ENCODE data around the gene TBC1D22A. TPM values are rescaled to one million over a fixed set of nuclear protein-coding genes. Genes with fewer than 3 reads are reported as not detected.

TBC1D22A gene
- total and polyA plus RNA-seq, 2 experiments from 2014 or later, result 9.6 to 13.3 TPM

GRCh38 chr22:47022075-47022473, 259.6 kb downstream of the TBC1D22A start:
- H3K4me3 ChIP-seq, result no peak overlapping the region
- ATAC-seq (no peak), DNase-seq (ENCODE audit: low spot score) (no peak)
- no peak overlapping the region for H3K4me2 ChIP-seq
- Mint-ChIP-seq H3K36me3 (ENCODE audit: low read depth) (peaks cover 34% of the 10 kb centered on the region), H3K27ac (no peak overlapping the region), H3K27me3 (ENCODE audit: insufficient read depth, low read depth, poor library complexity) (peaks cover 2% of the 10 kb centered on the region), H3K4me1 (peaks cover 22% of the 10 kb centered on the region), H3K4me3 (no peak overlapping the region), H3K9me3 (peaks cover 29% of the 10 kb centered on the region)
- H3K79me2 ChIP-seq (replicated peaks; ENCODE audit: insufficient read depth), result no peaks in the 10 kb centered on the region
- no peaks in the 10 kb centered on the region for H3F3A ChIP-seq (replicated peaks; ENCODE audit: low read depth)
- no peak for TF ChIP-seq JUNB (IDR thresholded peaks at IDR 0.05; ENCODE audit: unreplicated experiment)
- no peak for TF ChIP-seq CTCF (conservative IDR thresholded peaks at IDR 0.05; ENCODE audit: low read depth in 2 of 2)
- H3K27ac ChIP-seq (ENCODE audit: low read depth), result no peak overlapping the region
- no peaks in the 10 kb centered on the region for H3K27me3 ChIP-seq (ENCODE audit: insufficient read depth)
- H3K36me3 ChIP-seq (ENCODE audit: insufficient read depth), result no peaks in the 10 kb centered on the region
- H2AFZ ChIP-seq, result no peak overlapping the region
- peaks cover 7% of the 10 kb centered on the region for H3K4me1 ChIP-seq (ENCODE audit: insufficient read depth)
- H4K20me1 ChIP-seq (replicated peaks; ENCODE audit: insufficient read depth), result no peaks in the 10 kb centered on the region
- H3K9me2 ChIP-seq (ENCODE audit: insufficient read depth), result no peaks in the 10 kb centered on the region

DNA sequence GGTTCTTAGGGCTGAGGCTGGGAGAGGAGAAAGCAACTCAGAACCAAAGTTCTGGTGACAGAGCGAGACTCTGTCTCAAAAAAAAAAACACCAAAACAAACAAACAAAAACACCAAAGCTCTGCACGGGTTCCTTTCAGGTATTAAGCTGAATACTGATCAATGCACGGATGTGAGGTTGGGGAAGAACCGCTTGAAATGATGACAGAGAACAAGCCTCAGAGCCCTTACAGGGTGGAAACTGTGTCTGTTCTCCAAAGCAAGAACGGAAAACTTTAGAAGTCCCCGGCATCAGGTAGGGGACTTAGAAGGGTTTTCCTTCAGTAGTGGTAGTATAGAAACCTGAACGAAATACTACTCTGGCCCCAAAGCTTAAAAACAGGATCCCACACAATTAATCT, 260.0 kb downstream of the TBC1D22A start:
- no peak for ATAC-seq
- H3K27me3 Mint-ChIP-seq (ENCODE audit: insufficient read depth, low read depth, poor library complexity), result peaks cover 2% of the 10 kb centered on the region

More for the DNA sequence above, 260.0 kb downstream of the TBC1D22A start:
- Mint-ChIP-seq H3K36me3 (ENCODE audit: low read depth) (peaks cover 34% of the 10 kb centered on the region), H3K27ac (no peak overlapping the region), H3K4me3 (no peak overlapping the region), H3K9me3 (peaks cover 29% of the 10 kb centered on the region), H3K4me1 (peaks cover 24% of the 10 kb centered on the region)
- DNase-seq (ENCODE audit: low spot score), result no peak
- Histone ChIP-seq H4K20me1 (replicated peaks; ENCODE audit: insufficient read depth) (no peaks in the 10 kb centered on the region), H2AFZ (no peak overlapping the region), H3K4me1 (ENCODE audit: insufficient read depth) (peaks cover 11% of the 10 kb centered on the region), H3K4me3 (no peak overlapping the region), H3K36me3 (ENCODE audit: insufficient read depth) (no peaks in the 10 kb centered on the region), H3K79me2 (replicated peaks; ENCODE audit: insufficient read depth) (no peaks in the 10 kb centered on the region), H3F3A (replicated peaks; ENCODE audit: low read depth) (no peaks in the 10 kb centered on the region), H3K4me2 (no peak overlapping the region), H3K27me3 (ENCODE audit: insufficient read depth) (no peaks in the 10 kb centered on the region), H3K9me2 (ENCODE audit: insufficient read depth) (no peaks in the 10 kb centered on the region), H3K27ac (ENCODE audit: low read depth) (no peak overlapping the region)
- TF ChIP-seq ZNF331 (CRISPR knock-in tag; IDR thresholded peaks at IDR 0.05; ENCODE audit: low read depth) (no peak), STAT1 (IDR thresholded peaks at IDR 0.05; ENCODE audit: unreplicated experiment) (no peak), JUNB (IDR thresholded peaks at IDR 0.05; ENCODE audit: unreplicated experiment) (no peak), POLR2AphosphoS5 (IDR thresholded peaks at IDR 0.05; ENCODE audit: low read depth) (no peak), EZH2phosphoT487 (IDR thresholded peaks at IDR 0.05; ENCODE audit: unreplicated experiment) (no peak), ETS1 (IDR thresholded peaks at IDR 0.05) (no peak), ZNF462 (CRISPR knock-in tag; IDR thresholded peaks at IDR 0.05) (no peak), CREB1 (CRISPR knock-in tag; IDR thresholded peaks at IDR 0.05; ENCODE audit: low read depth) (no peak), NANOG (IDR thresholded peaks at IDR 0.05; ENCODE audit: borderline replicate concordance) (no peak), EZH2 (IDR thresholded peaks at IDR 0.05; ENCODE audit: low read depth, unreplicated experiment) (no peak)
